Endometrium (tissue), 2 donors: ENCODE data around the gene GLS2.
A peak's percentile ranks its signal among the peaks of the same experiment; 100 is the strongest.
"Not testable (repeated sequence)": the region's sequence is repeated elsewhere in the genome, so short reads cannot be mapped to it uniquely, and the experiment has no call there.

Experiments used
- FAIRE-seq: peaks from 2 replicates; lab custom pipeline; 2012; peaks lifted over from hg19 to GRCh38; lab: Jason Lieb, UNC
- donor health status: control.
- donor health status: control.

The GLS2 gene

DNA sequence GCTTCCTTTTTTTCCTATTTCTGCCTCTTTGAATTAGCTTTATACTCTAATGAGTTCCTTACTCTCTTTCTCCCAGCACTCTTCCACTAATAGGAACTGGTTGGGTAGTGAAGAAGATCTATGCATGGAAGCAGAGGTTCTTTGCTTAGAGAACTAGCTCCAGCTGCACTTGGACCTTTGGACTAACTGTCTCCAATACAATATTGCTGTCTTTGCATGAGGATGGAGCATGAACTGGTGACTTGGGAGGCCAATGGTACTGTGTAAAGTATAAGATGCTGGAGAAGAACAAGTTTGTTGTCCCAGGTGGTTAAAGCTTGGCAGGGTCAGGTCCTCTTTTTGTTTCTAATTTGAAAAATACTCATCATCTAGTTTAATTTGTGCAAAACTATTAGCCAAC is 2.4 kb upstream of the GLS2 start:
- no peak for FAIRE-seq

DNA sequence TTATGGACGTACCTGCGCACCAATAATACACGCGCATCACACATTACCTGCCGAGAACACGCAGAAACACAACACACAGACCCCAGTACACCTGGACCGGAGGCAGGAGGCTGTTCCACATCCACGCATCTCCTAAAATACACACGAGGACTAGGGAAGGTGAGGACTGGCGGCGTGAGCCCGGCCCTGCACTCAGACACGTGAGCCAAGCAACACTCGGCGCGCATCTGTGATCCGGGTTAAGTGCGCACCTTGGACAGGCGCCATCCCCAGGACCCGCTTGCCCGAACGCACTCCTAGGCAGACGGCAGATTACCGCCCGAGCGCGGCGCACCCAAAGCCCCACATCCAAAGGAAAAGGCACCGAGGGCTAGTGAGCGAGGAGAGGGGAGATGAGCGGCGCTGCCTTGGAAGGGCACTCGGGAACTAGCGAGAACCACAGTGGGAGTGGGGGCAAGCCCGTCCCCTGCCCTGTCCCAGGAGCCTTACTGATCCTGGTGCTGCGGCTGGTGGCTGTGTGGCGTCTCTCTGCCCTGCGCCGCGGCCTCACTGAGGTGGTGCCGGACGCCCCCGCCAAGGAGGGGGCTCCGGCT is 417 bp downstream of the GLS2 start:
- FAIRE-seq: no peak

DNA sequence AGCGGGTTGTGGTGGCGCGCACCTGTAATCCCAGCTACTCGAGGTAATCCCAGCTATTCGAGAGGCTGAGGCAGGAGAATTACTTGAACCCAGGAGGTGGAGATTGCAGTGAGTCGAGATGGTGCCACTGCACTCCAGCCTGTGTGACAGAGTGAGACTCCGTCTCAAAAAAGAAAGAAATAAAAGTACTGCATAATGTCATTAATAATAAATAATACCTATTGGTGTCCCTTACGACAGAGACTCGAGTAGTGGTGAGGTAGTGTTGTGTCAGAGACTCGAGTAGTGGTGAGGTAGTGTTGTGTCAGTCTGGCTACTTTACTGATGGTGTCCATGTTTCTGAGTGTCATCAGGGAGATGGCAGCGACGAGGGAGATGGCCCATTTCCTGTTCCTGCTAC is 1.3 kb downstream of the GLS2 start:
- FAIRE-seq: no peak

- FAIRE-seq: no peak
These were observed 3.4 kb downstream of the GLS2 start for GRCh38 chr12:56484566-56484965.

DNA sequence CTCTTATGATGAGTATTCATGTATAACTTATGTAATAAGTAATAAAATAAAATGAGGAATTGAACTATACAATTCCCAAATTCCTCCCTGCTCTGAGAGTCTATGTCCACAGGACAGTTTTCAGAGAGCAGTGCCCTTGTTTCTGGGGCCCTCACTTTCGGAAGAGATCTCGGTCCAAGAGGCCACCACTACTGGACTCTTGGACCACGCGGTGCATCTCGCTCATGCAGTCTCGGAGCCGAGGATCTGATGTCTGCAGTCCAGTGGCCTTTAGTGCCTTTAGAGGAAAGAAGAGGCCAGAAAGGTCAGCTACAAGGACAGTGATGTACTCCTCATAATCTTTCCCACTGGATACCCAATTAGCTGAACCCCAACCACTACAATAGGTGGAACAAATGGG is 8.3 kb downstream of the GLS2 start:
- FAIRE-seq: no peak

DNA sequence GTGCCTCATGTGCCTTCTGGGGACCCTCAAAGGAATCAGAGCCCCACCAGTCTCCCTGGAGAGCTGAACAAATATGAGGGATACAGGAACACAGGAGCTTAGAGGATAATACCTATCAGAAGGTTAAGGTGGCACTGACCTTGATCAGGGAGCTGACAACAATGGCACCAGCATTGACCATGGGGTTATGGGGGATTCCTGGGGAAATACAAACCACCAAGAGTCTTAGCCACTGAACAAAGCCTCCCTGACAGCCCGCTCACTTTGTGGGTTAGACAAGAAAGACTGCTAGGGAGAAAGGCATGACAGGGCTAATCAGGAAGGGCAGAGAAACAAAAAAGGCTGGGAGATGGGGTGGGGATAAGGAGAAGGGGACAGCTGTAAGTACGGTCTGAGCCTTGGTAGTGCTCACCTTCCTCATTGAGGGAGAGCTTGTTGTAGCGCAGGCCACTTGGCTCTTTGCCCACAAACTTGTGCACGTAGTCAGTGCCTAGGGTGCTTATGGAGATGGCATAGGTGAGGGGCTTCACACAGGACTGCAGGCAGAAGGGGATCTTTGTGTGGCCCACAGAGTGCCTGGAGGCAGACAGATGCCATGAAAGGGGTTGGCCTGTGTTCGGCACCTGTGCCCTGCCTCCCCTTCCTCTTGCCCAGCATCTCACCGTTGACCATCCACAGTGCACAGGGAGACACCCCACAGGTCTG is 10.3 kb downstream of the GLS2 start:
- no peak for FAIRE-seq

DNA sequence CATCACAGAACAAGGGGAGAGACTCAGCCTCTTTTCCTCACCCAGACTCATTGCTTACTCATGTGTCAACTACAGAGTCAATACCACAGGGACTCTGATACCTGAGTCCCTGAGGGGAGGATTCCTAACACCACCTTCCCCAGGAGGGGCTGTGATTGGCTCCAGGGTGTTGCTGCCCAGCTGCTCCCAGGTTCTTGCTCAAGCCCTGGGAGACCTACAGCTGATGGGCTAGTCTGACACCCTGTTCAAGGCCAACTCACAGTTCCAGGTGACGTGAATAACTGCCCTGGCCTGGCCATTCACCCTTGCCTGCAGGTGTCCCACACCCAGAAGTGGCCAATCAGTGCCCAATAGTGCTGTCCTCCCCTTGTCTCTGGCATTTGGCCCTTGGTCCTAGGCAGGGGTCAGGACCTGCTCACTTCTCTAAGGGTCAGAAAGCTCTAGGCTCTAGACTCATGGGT is 11.0 kb downstream of the GLS2 start:
- FAIRE-seq: no peak

- FAIRE-seq: no peak
These were observed 11.8 kb downstream of the GLS2 start for GRCh38 chr12:56476143-56476542.

GRCh38 chr12:56474389-56474788 is 13.6 kb downstream of the GLS2 start:
- FAIRE-seq: no peak

DNA sequence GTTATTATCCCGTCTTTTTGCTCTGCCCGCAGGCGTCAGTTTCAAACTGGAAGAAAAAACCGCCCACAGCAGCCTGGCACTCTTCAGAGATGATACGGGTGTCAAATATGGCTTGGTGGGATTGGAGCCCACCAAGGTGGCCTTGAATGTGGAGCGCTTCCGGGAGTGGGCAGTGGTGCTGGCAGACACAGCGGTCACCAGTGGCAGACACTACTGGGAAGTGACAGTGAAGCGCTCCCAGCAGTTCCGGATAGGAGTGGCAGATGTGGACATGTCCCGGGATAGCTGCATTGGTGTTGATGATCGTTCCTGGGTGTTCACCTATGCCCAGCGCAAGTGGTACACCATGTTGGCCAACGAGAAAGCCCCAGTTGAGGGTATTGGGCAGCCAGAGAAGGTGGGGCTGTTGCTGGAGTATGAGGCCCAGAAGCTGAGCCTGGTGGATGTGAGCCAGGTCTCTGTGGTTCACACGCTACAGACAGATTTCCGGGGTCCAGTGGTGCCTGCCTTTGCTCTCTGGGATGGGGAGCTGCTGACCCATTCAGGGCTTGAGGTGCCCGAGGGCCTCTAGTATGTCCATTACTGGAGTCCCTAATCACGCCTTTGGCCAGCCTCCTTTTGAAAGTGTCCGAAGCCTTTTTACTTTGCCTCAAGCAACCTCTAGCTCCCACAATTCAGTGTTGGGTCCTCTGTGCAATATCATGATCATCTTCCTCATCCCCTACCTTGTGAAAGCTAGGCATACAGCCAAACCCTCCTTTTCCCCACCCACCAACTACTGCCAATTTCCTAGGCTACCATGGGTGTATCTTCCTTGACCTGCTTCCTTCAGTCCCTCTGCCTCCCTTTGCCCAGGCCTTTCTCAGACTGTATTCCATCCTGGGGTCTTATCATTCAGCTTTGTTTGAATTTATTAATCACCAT is 18.7 kb downstream of the GLS2 start:
- FAIRE-seq: no peak

DNA sequence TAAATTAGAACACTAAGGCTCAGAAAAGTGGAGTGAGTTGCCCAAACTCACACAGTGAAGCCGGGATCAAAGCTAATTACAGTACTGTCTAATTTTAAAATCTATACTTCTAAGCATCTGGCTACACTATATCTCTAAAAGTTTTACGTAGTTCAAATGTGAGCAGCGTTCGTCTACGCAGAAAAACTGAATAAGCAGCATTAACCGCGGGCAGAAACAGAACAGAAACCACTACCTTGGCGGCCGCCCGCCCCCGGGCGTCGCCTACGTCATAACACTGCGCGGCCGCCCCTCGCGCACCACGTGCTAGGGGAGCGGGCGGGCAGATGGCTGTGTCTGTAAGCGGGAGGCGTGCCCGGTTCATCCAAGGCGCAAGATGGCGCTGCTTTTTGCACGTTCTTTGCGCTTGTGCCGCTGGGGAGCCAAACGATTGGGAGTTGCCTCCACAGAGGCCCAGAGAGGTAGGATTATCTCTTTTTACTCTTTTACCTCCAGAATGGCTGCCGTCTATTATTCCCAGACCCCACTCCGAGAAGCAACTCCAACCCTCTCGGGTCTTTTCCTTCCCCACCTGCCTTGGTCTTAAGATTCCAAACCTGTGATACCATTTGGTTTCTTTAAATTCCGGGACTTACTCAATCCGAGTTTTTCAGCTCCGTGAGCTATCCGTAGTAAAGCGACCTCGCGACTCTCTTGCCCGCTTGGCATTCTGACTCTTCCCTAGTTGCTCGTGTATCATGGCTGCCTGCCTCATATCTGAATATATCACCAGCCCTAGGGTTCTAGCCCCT is 19.6 kb downstream of the GLS2 start, which contains the start of gene SPRYD4:
Gene SPRYD4, plus strand, starts transcription at position 363 of the 791 bp plus-strand sequence. Its CDS starts 14 bp downstream, at position 377.
- FAIRE-seq: no peak

DNA sequence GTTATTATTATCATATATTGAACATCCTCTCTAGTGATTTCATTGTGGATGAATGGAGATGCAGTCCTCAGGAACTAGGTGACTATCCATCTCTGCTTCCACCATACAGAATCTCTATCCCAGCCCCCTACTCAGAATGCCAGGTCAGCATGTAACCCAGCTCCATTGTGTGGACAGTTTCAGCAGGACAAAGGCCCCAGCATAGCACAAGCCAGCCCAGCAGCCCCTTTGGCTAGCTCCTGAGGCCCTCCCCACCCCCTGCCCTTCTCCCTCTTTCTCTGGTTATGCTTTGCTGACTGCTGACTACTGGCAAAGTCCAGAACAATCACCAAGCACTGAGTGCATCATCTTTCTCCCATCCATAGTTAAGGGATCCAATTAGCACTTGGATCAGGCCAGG is 25.4 kb downstream of the GLS2 start:
- no peak for FAIRE-seq

DNA sequence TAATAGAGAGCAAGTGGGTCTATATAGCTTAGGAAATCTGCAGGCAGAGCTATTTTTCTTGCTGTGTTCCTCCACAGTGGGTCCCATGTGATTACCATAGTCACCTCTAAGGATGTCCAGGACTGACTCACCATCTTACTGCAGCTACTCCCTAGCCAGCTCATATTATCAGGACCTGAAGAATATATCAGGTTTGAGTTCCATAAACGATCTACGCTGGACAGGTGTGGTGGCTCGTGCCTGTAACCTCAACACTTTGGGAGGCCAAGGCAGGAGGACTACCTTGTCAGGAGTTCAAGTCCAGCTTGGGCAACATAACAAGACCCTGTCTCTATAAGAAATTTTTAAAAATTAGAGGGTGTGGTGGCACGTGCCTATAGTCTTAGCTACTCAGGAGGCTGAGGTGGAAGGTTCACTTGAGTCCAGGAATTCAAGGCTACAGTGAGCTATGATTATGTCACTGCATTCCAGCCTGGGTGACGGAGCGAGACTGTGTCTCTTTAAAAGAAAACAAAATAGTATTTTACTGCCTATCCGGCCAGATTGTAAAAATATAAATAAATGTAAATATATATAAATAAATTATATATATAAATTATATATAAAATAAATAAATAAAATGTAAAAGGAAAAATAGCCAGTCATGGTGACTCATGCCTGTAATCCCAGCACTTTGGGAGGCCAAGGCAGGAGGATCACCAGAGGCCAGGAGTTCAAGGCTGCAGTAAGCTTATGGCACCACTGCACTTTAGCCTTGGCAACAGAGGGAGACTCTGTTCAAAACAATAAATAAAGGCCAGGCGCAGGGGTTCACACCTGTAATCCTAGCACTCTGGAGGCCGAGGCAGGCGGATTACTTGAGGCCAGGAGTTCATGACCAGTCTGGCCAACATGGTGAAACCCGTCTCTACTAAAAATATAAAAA is 26.5 kb downstream of the GLS2 start:
- FAIRE-seq: no peak

GRCh38 chr12:56457817-56458216 is 30.1 kb downstream of the GLS2 start:
- FAIRE-seq: no peak

DNA sequence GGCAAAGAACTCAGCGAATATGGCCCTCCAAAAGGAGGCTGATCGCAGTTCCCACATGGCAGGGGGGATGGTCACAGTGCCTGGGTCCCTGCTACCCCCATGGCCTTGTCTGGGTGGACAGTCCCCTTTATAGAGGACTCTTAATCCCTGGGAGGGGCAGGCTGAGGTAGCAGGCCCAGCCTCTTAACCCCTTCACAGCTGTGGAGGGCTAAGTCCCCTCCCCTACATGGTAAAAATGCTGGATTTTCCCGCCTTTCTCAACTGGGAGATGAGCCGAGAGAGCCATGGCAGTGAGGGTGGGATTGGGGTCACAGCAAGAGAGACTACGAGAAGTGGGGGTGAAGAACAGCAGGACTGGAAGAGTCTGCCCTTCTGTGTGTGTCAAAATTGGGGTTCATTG is 33.4 kb downstream of the GLS2 start, which contains the start of gene MIP:
Gene MIP, minus strand, starts transcription at position 101 of the 400 bp plus-strand sequence. Its CDS starts 44 bp downstream, at position 57.
- FAIRE-seq: no peak

DNA sequence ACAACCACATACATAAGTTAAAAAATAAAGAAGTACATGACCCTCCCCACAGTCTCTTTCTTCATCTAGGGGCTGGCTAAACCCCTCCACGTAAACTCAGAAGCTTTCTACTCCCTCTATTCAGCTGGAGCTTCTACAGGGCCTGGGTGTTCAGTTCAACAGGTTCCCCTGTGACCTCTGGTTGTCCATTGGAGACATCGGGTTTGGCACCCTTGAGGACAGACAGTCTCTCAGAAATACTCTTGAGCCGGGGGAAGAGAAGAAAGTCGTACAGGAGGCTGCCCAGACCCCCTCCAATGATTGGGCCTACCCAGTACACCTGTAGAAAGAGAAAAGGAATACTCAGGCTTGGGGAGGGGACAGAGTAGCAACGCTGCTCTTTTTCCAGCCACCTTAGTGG is 36.8 kb downstream of the GLS2 start:
- FAIRE-seq: no peak

DNA sequence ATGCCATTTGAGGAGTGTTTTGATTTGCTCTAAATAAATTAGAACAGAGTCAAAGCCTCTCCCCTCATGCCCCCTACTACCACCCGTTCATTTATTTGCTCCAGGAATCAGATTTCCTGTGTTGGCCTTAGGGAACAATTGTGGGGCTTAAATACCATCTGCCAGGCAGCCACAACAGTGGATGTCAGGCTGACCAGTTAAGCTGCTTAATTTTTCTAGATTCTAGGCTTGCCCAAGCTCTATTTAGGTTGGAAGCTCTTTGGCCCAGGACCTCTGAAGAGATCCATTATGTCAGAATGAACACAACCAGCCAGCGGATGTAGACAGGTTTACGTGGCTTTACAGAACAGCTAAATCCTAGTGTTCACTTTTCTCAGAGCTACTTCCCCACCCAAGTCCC is 37.7 kb downstream of the GLS2 start:
- FAIRE-seq: no peak

DNA sequence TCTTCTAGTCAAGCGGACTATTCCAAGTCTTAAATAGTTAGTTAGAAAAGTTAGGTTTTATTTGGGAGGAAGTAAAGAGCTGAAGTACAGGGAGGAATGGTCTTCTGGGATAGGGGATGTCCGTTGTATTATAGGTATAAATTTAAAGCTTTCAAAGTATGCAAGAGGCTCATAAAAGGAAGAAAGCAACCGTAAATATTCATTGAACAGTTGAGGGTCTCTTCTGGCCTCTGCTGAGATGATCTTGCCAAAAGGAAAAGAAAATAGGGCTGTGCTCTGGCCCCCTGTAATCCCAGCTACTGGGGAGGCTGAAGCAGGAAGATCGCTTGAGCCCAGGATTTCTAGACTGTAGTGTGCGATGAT is 38.4 kb downstream of the GLS2 start:
- FAIRE-seq: no peak

DNA sequence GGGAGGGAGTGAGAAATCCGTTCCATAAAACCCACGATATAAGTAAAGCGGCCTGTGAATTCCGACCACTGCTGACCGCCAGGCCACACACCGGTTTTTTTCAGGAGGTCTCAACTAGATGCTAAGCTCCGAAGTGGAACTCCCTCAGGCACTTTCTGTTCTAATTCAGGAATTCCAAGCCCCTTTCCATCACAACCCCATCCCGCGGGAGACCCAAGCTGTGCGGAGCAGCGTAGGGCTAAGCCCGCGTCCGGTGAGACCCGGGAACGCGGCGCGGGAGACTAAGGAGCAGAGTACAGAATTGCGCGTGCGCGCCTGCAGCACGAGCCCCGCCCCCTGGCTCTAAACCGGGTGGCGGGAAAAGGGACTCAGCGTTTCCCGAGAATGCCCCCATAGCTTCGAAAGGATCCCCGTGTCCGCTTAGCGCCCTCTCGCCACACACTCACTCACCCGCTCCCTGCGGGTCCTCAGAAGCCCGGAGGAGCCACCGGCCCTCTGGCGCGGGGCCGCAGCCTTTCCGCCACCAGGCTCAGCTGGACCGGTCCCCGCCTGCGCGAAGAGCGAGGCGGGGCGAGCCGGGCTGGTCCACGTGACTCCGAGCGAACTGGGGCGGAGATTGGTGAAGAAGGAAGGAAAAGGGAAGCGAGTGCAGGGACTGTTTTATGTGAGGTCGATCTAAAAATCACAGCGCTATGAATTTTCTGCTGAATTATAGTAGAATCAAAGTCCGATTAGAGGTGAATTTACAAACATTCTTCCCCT is 38.9 kb downstream of the GLS2 start, which contains the start of gene TIMELESS:
Gene TIMELESS, minus strand, starts transcription at position 567 of the 762 bp plus-strand sequence. CDS start 15,256 bp downstream, outside the sequence.
- FAIRE-seq: peak; percentile 33

DNA sequence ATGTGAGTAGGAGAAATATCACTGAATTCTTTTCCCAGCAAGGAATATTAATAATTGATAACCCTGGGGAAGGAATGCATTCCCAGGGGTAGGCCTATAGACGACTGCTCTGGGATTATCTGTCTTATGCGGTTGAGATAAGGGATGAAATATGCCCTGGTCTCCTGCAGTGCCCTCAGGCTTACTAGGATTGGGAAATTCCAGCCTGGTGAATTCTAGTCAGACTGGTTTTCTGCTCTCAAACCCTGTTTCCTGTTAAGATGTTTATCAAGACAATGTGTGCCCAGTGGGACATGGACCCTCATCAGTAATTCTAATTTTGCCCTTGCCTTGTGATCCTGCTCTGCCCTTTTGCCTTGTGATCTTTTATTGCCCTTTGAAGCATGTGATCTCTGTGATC is 44.8 kb downstream of the GLS2 start:
- not testable (repeated sequence) for FAIRE-seq
